Activated naive CD4-positive, alpha-beta T cell treated with anti-CD3 and anti-CD28 coated beads for 36 hours (primary cell): ENCODE data around the gene ZNF497. TPM values are rescaled to one million over a fixed set of nuclear protein-coding genes. Genes with fewer than 3 reads are reported as not detected.

ENCODE experiments used
- CTCF ChIA-PET: fragments of 350-600 bp; sonication (Branson Sonifier 250); formaldehyde crosslinking; loops from one replicate; lab custom pipeline; 2021; ENCODE audit warnings: antibody characterized with exemption; lab: Charles Lee
- DNase-seq: peaks from one replicate; pipeline ENCODE4 v3.0.0-alpha.2; 2020
- H3K27ac Mint-ChIP-seq: one replicate; pipeline ENCODE4 v1.8.0; 2021; ENCODE audit warnings: mild to moderate bottlenecking, mixed read lengths
- H3K27me3 Mint-ChIP-seq: one replicate; pipeline ENCODE4 v1.8.0; 2021; ENCODE audit warnings: low read depth, mixed read lengths
- H3K36me3 Mint-ChIP-seq: one replicate; pipeline ENCODE4 v1.8.0; 2021; ENCODE audit warnings: low read depth, mixed read lengths
- H3K4me1 Mint-ChIP-seq: one replicate; pipeline ENCODE4 v1.8.0; 2021; ENCODE audit warnings: low read depth, mixed read lengths
- H3K4me3 Mint-ChIP-seq: one replicate; pipeline ENCODE4 v1.8.0; 2021; ENCODE audit warnings: mild to moderate bottlenecking, moderate library complexity, mixed read lengths
- H3K9me3 Mint-ChIP-seq: one replicate; pipeline ENCODE4 v1.8.0; 2021; ENCODE audit warnings: mixed read lengths
- intact Hi-C: fragments of 100-400 bp; cut with micrococcal nuclease; formaldehyde crosslinking; loops from one replicate; pipeline ENCODE4 v1.15.1; 2023
- microRNA-seq: library from miRNA; unstranded; fragments of <30 nt; microRNA quantifications from one replicate; pipeline ENCODE4 v1.2.0, GENCODE V29; 2022; ENCODE audit warnings: borderline microRNAs expressed, borderline replicate concordance
- total RNA-seq, 2 experiments: library from RNA; stranded (reverse); gene quantifications; one replicate each; pipeline ENCODE4 v1.2.3, GENCODE V29; 2021

The ZNF497 gene
- total RNA-seq, 2 experiments from 2014 or later = 0.40 to 0.41 TPM

- peaks cover 68% of the 10 kb centered on the region for H3K36me3 Mint-ChIP-seq
- H3K27ac Mint-ChIP-seq = peak within 1 kb of the TSS; percentile 99
- H3K9me3 Mint-ChIP-seq = peaks cover 13% of the 10 kb centered on the region
- intact Hi-C loops = loop anchor here (1.0 kb wide), 9 partner anchors 21 to 828 kb away; partner anchors contain the start of genes TRIM28, ZNF274, ZNF584 and ZNF772
- no peaks in the 10 kb centered on the region for H3K27me3 Mint-ChIP-seq
- peaks cover 46% of the 10 kb centered on the region for H3K4me1 Mint-ChIP-seq
- DNase-seq = peak; percentile 95
- CTCF ChIA-PET = interaction anchor here (1.6 kb wide), 1 partner anchor 76 kb away, joined by 5 read pairs; the partner anchor contains the start of gene ZNF544
- H3K4me3 Mint-ChIP-seq = peak within 1 kb of the TSS; percentile 100
Measured at GRCh38 chr19:58305065-58305931, 57.3 kb downstream of the ZNF497 start, which contains the start of gene ERVK3-1. ERVK3-1 (plus strand) TSS chr19:58305377; CDS start chr19:58312169, 6,792 bp downstream.

- peaks cover 46% of the 10 kb centered on the region for H3K4me1 Mint-ChIP-seq
- CTCF ChIA-PET = no interaction called here
Measured at GRCh38 chr19:58304748-58305064, 57.8 kb downstream of the ZNF497 start.

More at GRCh38 chr19:58304748-58305064, 57.8 kb downstream of the ZNF497 start:
- peaks cover 13% of the 10 kb centered on the region for H3K9me3 Mint-ChIP-seq
- H3K27ac Mint-ChIP-seq = peak overlapping the region; percentile 99
- no peak for DNase-seq
- no peaks in the 10 kb centered on the region for H3K27me3 Mint-ChIP-seq
- intact Hi-C loops = loop anchor here (1.0 kb wide), 9 partner anchors 22 to 827 kb away; partner anchors contain the start of genes TRIM28, ZNF274, ZNF584 and ZNF772
- H3K36me3 Mint-ChIP-seq = peaks cover 68% of the 10 kb centered on the region
- peak overlapping the region; percentile 100 for H3K4me3 Mint-ChIP-seq

Small RNAs within 50 kb of the gene (microRNA-seq; reads per million reads assigned to microRNA genes)
- gene MIR4754 = 3.8 reads per million
- gene MIR6806 = not detected

Other genes starting within 250 kb of the ZNF497 start
- 1 to 10 TPM; 4.3 to 4.8 TPM for gene ZNF329, start 212.0 kb downstream of the ZNF497 start, total RNA-seq
- gene ZNF274, start 179.7 kb downstream of the ZNF497 start, total RNA-seq = 10 to 100 TPM; 14.6 to 16.9 TPM
- gene ZNF544, start 133.8 kb downstream of the ZNF497 start, total RNA-seq = 10 to 100 TPM; 32.4 to 35.4 TPM
- 1 to 10 TPM; 3.2 to 3.6 TPM for gene ZNF8, start 83.8 kb downstream of the ZNF497 start, total RNA-seq
- 10 to 100 TPM; 24.5 to 27.7 TPM for gene ERVK3-1, start 57.4 kb downstream of the ZNF497 start, total RNA-seq
- gene ZSCAN22, start 35.8 kb downstream of the ZNF497 start, total RNA-seq = 1 to 10 TPM; 1.2 to 1.3 TPM
- 1 to 10 TPM; 6.1 to 7.4 TPM for gene A1BG, start 9.3 kb downstream of the ZNF497 start, total RNA-seq
- 1 to 10 TPM; 1.7 to 1.9 TPM for gene ZNF837, start 18.3 kb upstream of the ZNF497 start, total RNA-seq
- gene RPS5, start 24.5 kb upstream of the ZNF497 start, total RNA-seq = 1,000 to 10,000 TPM; 1,806 to 1,853 TPM
- gene RNF225, start 32.9 kb upstream of the ZNF497 start, total RNA-seq = under 1 TPM in 1 of 2 experiments, not detected in 1; 0.32 TPM
- gene ZNF584, start 45.9 kb upstream of the ZNF497 start, total RNA-seq = 1 to 10 TPM; 3.4 to 4.8 TPM
- 1 to 10 TPM; 2.8 to 2.9 TPM for gene ZNF132, start 77.4 kb upstream of the ZNF497 start, total RNA-seq
- 1 to 10 TPM; 5.8 to 6.2 TPM for gene ZNF324B, start 88.9 kb upstream of the ZNF497 start, total RNA-seq
- 1 to 10 TPM; 2.4 to 3.0 TPM for gene ZNF324, start 104.3 kb upstream of the ZNF497 start, total RNA-seq
- 1 to 10 TPM; 2.6 to 2.9 TPM for gene ZNF446, start 113.6 kb upstream of the ZNF497 start, total RNA-seq
- gene SLC27A5, start 149.2 kb upstream of the ZNF497 start, total RNA-seq = 10 to 100 TPM; 13.8 to 14.4 TPM
- gene ZBTB45, start 157.1 kb upstream of the ZNF497 start, total RNA-seq = 1 to 10 TPM; 5.5 to 6.0 TPM
- gene TRIM28, start 181.3 kb upstream of the ZNF497 start, total RNA-seq = 100 to 1,000 TPM; 475 to 483 TPM
- gene CHMP2A, start 192.4 kb upstream of the ZNF497 start, total RNA-seq = 100 to 1,000 TPM; 109 to 111 TPM
- 10 to 100 TPM; 91.4 to 93.6 TPM for gene UBE2M, start 195.9 kb upstream of the ZNF497 start, total RNA-seq
- gene MZF1, start 210.6 kb upstream of the ZNF497 start, total RNA-seq = 10 to 100 TPM; 13.3 to 13.4 TPM